H54 (cell line): ENCODE measurements around the gene ZFAND3.
"Not testable (repeated sequence)": the region's sequence is repeated elsewhere in the genome, so short reads cannot be mapped to it uniquely, and the experiment has no call there.

Experiments used
- DNase-seq: peaks from one replicate; pipeline ENCODE4 v3.0.0; 2011; ENCODE audit warnings: low spot score, mixed read lengths; ENCODE audit not compliant: insufficient read length
- FAIRE-seq: peaks from 3 replicates; lab custom pipeline; 2011; peaks lifted over from hg19 to GRCh38; lab: Jason Lieb, UNC
- POLR2A ChIP-seq: IDR thresholded peaks from 2 replicates; pipeline ENCODE4 v1.6.1; 2011; ENCODE audit warnings: low read depth, mild to moderate bottlenecking, low read length

The ZFAND3 gene

GRCh38 chr6:38045701-38046305 is 226.3 kb downstream of the ZFAND3 start:
- no peak for TF ChIP-seq POLR2A
- FAIRE-seq (no peak), DNase-seq (no peak)

- no peak for FAIRE-seq
- DNase-seq: no peak
- no peak for TF ChIP-seq POLR2A
Observed at GRCh38 chr6:38047562-38047961, 228.0 kb downstream of the ZFAND3 start.

- FAIRE-seq, DNase-seq: not testable (repeated sequence)
Observed at GRCh38 chr6:38049861-38050397, 230.4 kb downstream of the ZFAND3 start.

GRCh38 chr6:38051819-38052434 is 232.4 kb downstream of the ZFAND3 start:
- TF ChIP-seq POLR2A: no peak
- FAIRE-seq (no peak), DNase-seq (no peak)

GRCh38 chr6:38054527-38055202 is 235.1 kb downstream of the ZFAND3 start:
- no peak for TF ChIP-seq POLR2A
- DNase-seq (no peak), FAIRE-seq (no peak)

GRCh38 chr6:38055203-38055589 is 235.7 kb downstream of the ZFAND3 start:
- FAIRE-seq (no peak), DNase-seq (no peak)
- TF ChIP-seq POLR2A: no peak

GRCh38 chr6:38056361-38056760 is 236.8 kb downstream of the ZFAND3 start:
- DNase-seq (no peak), FAIRE-seq (no peak)
- no peak for TF ChIP-seq POLR2A

- no peak for TF ChIP-seq POLR2A
- FAIRE-seq (peak; percentile 68), DNase-seq (peak; percentile 14)
Observed at GRCh38 chr6:38057994-38058393, 238.5 kb downstream of the ZFAND3 start.

- DNase-seq (no peak), FAIRE-seq (no peak)
- no peak for TF ChIP-seq POLR2A
Observed at GRCh38 chr6:38062066-38062465, 242.5 kb downstream of the ZFAND3 start.

GRCh38 chr6:38063973-38064372 is 244.4 kb downstream of the ZFAND3 start:
- TF ChIP-seq POLR2A: no peak
- FAIRE-seq (no peak), DNase-seq (no peak)

GRCh38 chr6:38064431-38064830 is 244.9 kb downstream of the ZFAND3 start:
- no peak for TF ChIP-seq POLR2A
- DNase-seq: no peak
- FAIRE-seq: no peak

GRCh38 chr6:38065734-38066305 is 246.3 kb downstream of the ZFAND3 start:
- DNase-seq (no peak), FAIRE-seq (no peak)
- TF ChIP-seq POLR2A: no peak

- FAIRE-seq (peak; percentile 45), DNase-seq (no peak)
- TF ChIP-seq POLR2A: no peak
Observed at GRCh38 chr6:38067263-38067980, 247.9 kb downstream of the ZFAND3 start.
